CD4-positive, alpha-beta T cell treated with Interleukin-1 beta for 1 hour (primary cell): ENCODE results near the gene R3HDM2.
"Not testable (repeated sequence)": the region's sequence is repeated elsewhere in the genome, so short reads cannot be mapped to it uniquely, and the experiment has no call there.

Experiments
- DNase-seq, 2 donors: peaks; one replicate each; pipeline ENCODE4 v3.0.0-alpha.2; 2020 to 2022

R3HDM2 gene

GRCh38 chr12:57452181-57452936 is 21.5 kb upstream of the R3HDM2 start:
- DNase-seq = no peak

- DNase-seq = no peak
Measured at GRCh38 chr12:57451233-57451778, 20.5 kb upstream of the R3HDM2 start.

GRCh38 chr12:57450057-57450456 is 19.2 kb upstream of the R3HDM2 start:
- no peak for DNase-seq

- DNase-seq = no peak
Measured at GRCh38 chr12:57449375-57449774, 18.5 kb upstream of the R3HDM2 start.

GRCh38 chr12:57448669-57449068 is 17.8 kb upstream of the R3HDM2 start:
- no peak for DNase-seq

GRCh38 chr12:57446292-57446960 is 15.6 kb upstream of the R3HDM2 start:
- no peak for DNase-seq

- no peak for DNase-seq
Measured at GRCh38 chr12:57444744-57445143, 13.9 kb upstream of the R3HDM2 start.

- not testable (repeated sequence) for DNase-seq
Measured at GRCh38 chr12:57444337-57444736, 13.5 kb upstream of the R3HDM2 start.

- no peak for DNase-seq
Measured at GRCh38 chr12:57441846-57442427, 11.1 kb upstream of the R3HDM2 start.

GRCh38 chr12:57441393-57441792 is 10.6 kb upstream of the R3HDM2 start:
- not testable (repeated sequence) for DNase-seq

GRCh38 chr12:57439762-57440266 is 9.0 kb upstream of the R3HDM2 start:
- no peak for DNase-seq

- DNase-seq = no peak
Measured at GRCh38 chr12:57438400-57438799, 7.6 kb upstream of the R3HDM2 start.

GRCh38 chr12:57435293-57435692 is 4.5 kb upstream of the R3HDM2 start:
- no peak for DNase-seq

GRCh38 chr12:57434517-57435223 is 3.8 kb upstream of the R3HDM2 start, which contains the start of gene INHBC:
Gene INHBC, plus strand, starts transcription at chr12:57434784. Its CDS starts 103 bp downstream, at chr12:57434887.
- DNase-seq = no peak

- DNase-seq = no peak
Measured at GRCh38 chr12:57433370-57433769, 2.5 kb upstream of the R3HDM2 start.

GRCh38 chr12:57431654-57432188 is 878 bp upstream of the R3HDM2 start:
- DNase-seq = no peak

GRCh38 chr12:57430112-57430930 is 522 bp downstream of the R3HDM2 start:
- no peak for DNase-seq

GRCh38 chr12:57429473-57430111 is 1.3 kb downstream of the R3HDM2 start:
- no peak for DNase-seq

GRCh38 chr12:57428965-57429364 is 1.9 kb downstream of the R3HDM2 start:
- no peak for DNase-seq

GRCh38 chr12:57426948-57427347 is 3.9 kb downstream of the R3HDM2 start:
- DNase-seq = not testable (repeated sequence)

GRCh38 chr12:57420482-57420881 is 10.4 kb downstream of the R3HDM2 start:
- no peak for DNase-seq
